GM18517 (cell line): Measurements from ENCODE around the gene NR2F1-AS1.

Experiments
- ATAC-seq: cut with Tn5 transposase; IDR thresholded peaks from one replicate; pipeline ENCODE4 v1.9.1; 2021; ENCODE audit warnings: mild to moderate bottlenecking, moderate library complexity; ENCODE audit not compliant: unreplicated experiment

NR2F1-AS1 gene

DNA sequence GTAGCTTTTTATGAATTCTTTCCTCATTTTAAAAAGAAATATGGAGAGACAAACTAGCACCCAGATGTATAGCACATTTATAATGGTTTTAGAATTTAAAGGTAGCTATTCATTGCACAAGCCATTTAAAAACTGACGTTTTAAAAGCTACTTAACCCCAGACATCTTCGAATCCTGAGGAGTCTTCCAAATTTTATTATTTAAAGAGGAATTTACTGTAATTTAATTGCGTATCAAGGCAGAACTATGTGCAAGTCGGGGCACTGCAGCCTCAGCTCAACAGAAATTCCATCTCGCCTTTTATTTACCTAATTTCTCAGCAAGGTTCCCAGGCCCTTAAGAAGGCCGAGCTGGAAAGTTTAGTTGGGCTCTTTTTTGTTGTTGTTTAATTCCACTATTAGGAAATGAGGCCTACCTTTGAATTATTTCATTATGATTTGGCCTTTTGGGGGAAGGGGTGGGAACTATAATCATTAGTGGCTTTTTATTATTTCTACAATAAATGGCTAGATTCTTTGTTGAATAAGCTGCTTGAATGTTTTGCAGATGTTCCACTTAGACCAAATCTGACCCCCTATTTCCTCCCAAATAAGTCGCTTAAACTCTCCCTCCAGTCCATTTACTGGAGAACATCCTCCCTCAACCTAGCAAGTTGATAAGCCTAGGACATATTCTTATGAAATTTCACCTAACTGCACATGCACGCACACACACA is 22.2 kb upstream of the NR2F1-AS1 start:
- ATAC-seq: no peak

DNA sequence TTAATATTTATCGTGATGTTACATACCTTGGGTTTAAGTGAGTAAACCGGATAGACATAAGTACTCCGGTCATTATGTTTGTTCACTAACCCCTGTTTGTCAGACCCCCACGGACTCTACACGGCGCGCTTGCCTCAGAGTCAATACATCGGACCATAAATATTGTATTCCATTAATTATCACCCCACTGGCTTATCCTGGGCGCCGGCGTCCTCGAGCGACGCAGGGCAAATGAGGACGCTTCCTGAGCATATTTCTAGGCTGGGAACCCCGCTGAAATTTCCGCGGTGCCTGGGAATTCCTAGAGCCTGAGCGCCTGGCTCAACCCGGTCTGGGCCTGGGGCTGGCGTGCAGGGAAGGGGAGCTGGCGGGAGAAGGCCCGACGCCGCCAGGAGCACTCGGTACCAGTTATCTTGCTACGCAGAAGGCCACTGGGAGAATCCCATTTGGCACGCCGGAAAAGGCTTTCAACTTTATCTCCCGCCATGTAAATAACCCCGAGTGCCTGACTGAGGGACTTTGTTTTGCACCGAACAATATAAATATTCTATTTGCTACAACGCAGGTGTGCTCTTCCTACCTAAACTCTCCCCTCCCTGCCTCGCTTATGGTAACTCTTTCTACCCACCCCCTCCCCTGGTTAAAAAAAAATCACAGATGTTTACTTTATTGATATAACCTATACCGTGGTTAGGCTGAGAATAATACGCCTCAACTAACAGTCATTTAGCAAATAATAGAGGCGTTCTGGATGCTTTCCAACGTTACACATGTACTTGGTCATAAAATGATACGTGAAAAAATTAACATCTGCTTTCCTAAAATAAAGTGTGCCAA is 21.4 kb upstream of the NR2F1-AS1 start:
- no peak for ATAC-seq

DNA sequence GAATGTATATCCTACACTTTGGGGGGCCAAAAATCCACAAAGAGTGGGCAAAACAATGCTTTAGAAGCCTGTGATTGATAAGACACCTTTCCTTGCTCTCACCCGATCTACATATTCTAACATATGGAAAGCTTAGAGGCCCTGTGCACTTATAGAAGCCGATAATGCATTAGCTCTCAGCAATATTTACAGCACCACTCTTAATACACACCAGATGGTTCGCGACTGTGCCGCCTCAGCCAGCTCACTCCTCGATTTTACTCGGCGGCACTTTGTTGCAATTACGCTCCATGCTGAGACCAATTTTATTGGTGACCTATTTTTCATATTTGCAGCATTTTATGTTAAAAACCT is 20.8 kb upstream of the NR2F1-AS1 start:
- ATAC-seq: no peak

DNA sequence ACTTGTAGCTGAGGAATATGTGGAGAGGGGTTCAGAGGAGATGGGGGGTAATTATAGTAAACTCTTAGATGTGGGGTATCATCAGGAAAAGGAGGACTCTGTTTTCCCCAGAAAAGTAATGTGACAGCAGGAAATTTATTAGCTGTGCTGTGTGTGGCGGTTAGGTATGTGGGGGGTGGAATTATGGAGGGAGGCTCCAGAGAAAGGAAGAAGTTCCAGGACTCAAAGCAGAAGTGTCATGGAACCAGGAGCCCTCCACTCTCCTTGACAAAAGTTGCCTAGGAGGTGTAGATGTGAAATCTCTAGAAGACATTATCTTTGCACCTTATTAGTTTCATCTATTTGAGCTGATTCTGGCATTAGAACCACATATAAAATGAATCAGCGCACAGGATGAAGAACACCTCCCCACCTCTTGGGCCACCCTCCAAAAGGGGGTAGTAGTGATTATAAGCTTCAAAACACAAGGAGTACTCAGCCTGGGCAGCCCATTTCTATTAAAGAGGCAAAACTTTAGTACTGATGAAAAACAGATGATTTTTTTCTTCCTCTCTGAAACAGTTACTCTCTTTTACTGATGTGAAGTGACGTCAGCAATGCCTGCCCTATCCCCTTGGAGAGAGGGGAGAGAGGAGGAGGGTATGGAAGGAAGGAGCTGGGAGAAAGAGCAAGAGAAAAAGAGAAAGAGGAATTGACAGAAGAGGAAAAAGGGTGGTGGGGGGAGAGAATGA is 20.2 kb upstream of the NR2F1-AS1 start:
- ATAC-seq: no peak

- ATAC-seq: no peak
Measured at GRCh38 chr5:93600409-93601070, 19.5 kb upstream of the NR2F1-AS1 start.

- no peak for ATAC-seq
Measured at GRCh38 chr5:93599399-93600120, 18.5 kb upstream of the NR2F1-AS1 start.

- no peak for ATAC-seq
Measured at GRCh38 chr5:93599001-93599379, 18.0 kb upstream of the NR2F1-AS1 start.

GRCh38 chr5:93598091-93599000 is 17.3 kb upstream of the NR2F1-AS1 start:
- ATAC-seq: no peak

DNA sequence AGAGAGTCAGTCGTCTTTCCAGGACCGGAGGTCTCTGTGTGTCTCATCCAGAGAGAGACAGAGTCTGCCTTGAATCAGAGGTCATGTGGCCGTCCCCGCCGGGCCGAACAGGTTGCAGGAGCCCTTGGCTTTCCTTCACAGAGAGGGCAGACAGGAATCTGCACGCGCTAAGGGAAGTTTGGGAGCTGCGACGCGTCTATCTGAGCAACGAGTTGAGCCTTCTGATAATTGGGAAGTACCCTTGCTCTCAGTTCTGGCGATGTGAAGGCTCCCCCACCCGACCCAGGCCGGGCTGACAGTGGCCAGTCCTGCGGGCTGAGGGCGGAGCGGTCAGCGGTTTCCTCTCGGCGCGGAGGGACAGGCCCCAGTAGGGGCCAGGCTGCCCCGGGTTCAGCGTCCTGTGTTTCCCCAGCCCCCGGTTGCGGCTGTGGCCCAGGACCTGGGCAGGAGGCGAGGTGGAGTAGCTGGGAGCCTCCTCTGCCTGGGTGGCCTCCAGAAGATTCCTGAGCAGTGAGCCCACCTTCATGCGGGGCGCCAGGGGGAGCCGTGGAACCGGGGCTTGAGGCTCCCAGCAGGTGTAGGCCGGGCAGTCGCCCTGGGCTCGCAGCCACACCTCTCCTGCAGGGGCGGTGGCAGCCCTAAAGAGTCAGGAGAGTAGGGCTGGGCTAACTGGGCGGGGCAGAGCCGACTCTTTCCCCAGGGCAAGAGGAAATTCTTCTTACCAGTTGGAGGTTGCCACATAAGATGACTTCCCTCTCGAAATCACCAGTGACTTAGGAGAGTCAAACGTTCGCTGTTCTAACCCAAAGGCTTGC is 15.9 kb upstream of the NR2F1-AS1 start:
- no peak for ATAC-seq

- ATAC-seq: no peak
Measured at GRCh38 chr5:93596310-93596675, 15.3 kb upstream of the NR2F1-AS1 start.

GRCh38 chr5:93595420-93596147 is 14.6 kb upstream of the NR2F1-AS1 start:
- ATAC-seq: no peak

DNA sequence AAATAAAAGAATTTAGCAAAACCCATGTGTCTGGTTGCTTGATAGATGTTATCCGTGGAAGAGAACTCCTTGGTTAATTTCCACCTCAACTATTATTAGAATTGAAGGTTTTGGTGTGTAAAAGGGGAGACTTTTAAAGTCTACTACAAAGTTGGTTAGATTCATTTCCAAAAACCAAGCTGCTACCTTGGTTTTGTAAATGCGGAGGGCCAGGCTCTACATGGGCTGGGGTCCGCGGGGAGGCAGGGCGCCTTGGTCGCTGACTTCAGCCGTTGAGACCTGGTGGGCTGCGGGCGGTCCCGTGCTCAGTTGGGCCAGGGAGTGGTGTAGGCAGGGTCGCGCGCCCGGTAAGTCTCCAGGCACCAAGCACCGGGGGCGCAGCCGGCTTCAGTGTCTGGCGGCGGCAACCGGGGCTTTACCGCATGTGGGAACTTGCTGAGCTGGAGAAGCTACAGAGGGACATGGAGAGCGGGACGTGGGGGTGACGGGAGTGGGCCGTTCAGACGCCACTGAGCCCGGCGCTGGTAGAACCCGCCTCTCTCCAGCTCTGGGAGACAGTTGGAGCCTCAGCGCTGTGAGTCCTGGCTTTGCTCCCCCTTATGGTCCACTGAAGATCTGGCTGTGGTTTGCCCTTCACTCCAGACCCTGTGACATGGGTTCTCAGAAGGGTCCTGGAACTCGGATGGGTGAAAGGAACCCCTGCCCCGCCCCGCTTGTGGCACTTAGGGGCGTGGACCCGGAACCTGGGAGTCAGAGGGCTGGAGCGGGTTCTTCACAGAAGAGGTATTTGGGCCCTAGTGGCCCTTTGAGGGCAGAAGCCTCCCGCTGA is 13.8 kb upstream of the NR2F1-AS1 start:
- no peak for ATAC-seq

DNA sequence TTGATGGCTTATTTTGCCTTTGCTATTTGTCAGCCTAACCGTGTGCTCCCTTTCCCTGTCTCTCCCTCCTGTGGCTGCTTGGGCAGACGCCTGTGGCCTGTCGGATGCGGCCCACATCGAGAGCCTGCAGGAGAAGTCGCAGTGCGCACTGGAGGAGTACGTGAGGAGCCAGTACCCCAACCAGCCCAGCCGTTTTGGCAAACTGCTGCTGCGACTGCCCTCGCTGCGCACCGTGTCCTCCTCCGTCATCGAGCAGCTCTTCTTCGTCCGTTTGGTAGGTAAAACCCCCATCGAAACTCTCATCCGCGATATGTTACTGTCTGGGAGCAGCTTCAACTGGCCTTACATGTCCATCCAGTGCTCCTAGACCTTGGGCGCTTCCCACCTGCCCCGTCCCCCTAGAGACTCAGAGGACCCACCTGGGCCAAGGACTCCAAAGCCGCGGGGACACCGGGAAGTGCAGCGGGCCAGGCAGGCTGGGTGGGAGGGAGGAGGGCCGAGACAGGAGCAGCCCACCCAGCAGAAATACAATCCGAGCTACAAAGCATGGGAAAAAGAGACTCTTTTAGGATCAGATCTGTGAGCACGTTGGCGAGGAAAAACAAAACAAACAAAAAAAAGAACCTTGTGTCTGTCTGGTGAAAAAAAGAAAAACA is 12.6 kb upstream of the NR2F1-AS1 start:
- no peak for ATAC-seq

- no peak for ATAC-seq
Measured at GRCh38 chr5:93592883-93593282, 11.9 kb upstream of the NR2F1-AS1 start.

DNA sequence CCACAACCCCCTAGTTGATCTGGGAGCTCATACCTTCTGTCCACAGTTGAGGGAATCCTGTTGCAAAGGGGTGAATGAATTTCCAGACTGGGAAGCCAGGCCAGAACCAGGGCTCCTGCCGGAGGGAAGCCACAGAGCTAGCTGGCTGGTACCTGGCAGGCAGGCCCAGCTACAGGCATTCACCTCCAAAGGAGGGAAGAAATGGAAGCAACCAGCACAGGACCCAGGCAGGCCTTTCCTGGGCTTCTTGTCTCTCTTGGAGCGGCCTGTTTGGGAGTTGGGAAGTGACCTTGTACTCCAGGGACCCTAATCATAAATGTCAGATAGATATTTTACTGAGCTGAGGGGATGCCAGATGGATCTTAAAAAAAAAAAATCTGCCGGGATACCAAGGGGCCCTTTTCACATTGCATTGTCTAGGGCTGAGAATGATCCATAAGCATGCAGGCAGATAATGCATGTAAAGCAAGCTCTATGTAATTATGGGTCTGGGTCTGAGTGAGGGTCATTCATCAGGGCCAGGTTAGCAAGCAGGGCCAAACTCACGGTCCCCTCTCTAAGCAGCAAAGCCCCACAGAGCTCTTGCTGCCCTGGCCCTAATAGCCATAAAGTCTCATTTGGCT is 10.4 kb upstream of the NR2F1-AS1 start:
- ATAC-seq: no peak

GRCh38 chr5:93590493-93590892 is 9.5 kb upstream of the NR2F1-AS1 start:
- ATAC-seq: no peak
